SK-N-SH (cell line): Measurements from ENCODE around the gene SLC34A3. TPM values are rescaled to one million over a fixed set of nuclear protein-coding genes. Genes with fewer than 3 reads are reported as not detected.

ENCODE experiments used
- CTCF ChIA-PET: fragments of 300-600, 350-600 bp; formaldehyde crosslinking; extraction: SDS; loops from one replicate; lab custom pipeline; 2021; lab: Yijun Ruan, JAX
- POLR2A ChIA-PET: fragments of 350-600 bp; sonication (Branson Sonifier 250); formaldehyde crosslinking; extraction: SDS; loops from one replicate; lab custom pipeline; 2020; ENCODE audit warnings: antibody characterized with exemption, inconsistent platforms; lab: Yijun Ruan, JAX
- DNase-seq: peaks from one replicate; pipeline ENCODE4 v3.0.0; 2012
- H2AFZ ChIP-seq: fragments of 200-600 bp; sonication (generic); 2 replicates; pipeline ENCODE4 v1.8.1; 2016; ENCODE audit warnings: antibody characterized with exemption, mild to moderate bottlenecking, low read depth
- H3F3A ChIP-seq: fragments of 200-600 bp; sonication (generic); replicated peaks from 2 replicates; pipeline ENCODE3; 2016; ENCODE audit warnings: antibody characterized with exemption, mild to moderate bottlenecking; ENCODE audit not compliant: insufficient read depth
- H3K27ac ChIP-seq, 2 experiments: fragments of 200-500 bp in 1 of 2; fragments of 200-600 bp in 1 of 2; sonication (Bioruptor generic) in 1 of 2; sonication (generic), shearing (Covaris generic) in 1 of 2; 2 replicates each; pipeline versions ENCODE4 v1.5.1 to v1.6.1; 2014 to 2016; ENCODE audit warnings: low read depth in 2 of 2, inconsistent platforms in 1 of 2, low read length in 1 of 2, mild to moderate bottlenecking in 1 of 2, mixed read lengths in 1 of 2
- H3K27me3 ChIP-seq: fragments of 200-600 bp; sonication (generic), shearing (Covaris generic); 2 replicates; pipeline ENCODE4 v1.6.1; 2016; ENCODE audit warnings: mixed run types; ENCODE audit not compliant: insufficient read depth
- H3K36me3 ChIP-seq, 2 experiments: fragments of 200-500 bp in 1 of 2; fragments of 200-600 bp in 1 of 2; sonication (Bioruptor generic) in 1 of 2; sonication (generic) in 1 of 2; replicated peaks in 1 of 2; 2 replicates each; pipeline versions ENCODE3 to v1.5.1; 2014 to 2016; ENCODE audit warnings: low read length in 1 of 2, mild to moderate bottlenecking in 1 of 2; ENCODE audit not compliant: insufficient read depth in 2 of 2, control insufficient read depth in 1 of 2
- H3K4me1 ChIP-seq, 2 experiments: fragments of 200-500 bp in 1 of 2; fragments of 200-600 bp in 1 of 2; sonication (Bioruptor generic) in 1 of 2; sonication (generic), shearing (Covaris generic) in 1 of 2; 2 replicates each; pipeline versions ENCODE4 v1.5.1 to v1.6.1; 2014 to 2016; ENCODE audit warnings: low read depth in 1 of 2, low read length in 1 of 2, mixed run types in 1 of 2; ENCODE audit not compliant: insufficient read depth in 2 of 2, control insufficient read depth in 1 of 2
- H3K4me2 ChIP-seq: fragments of 200-600 bp; sonication (generic), shearing (Covaris generic); 2 replicates; pipeline ENCODE4 v1.6.1; 2017; ENCODE audit warnings: mixed run types
- H3K4me3 ChIP-seq, 2 experiments: fragments of 200-500 bp in 1 of 2; fragments of 200-600 bp in 1 of 2; sonication (Bioruptor generic) in 1 of 2; sonication (generic), shearing (Covaris generic) in 1 of 2; 2 replicates each; pipeline versions ENCODE4 v1.5.1 to v1.8.1; 2014 to 2016; ENCODE audit warnings: low read depth in 2 of 2, inconsistent platforms in 1 of 2, low read length in 1 of 2, mild to moderate bottlenecking in 1 of 2, mixed read lengths in 1 of 2, moderate library complexity in 1 of 2
- H3K79me2 ChIP-seq: fragments of 200-600 bp; sonication (generic); 2 replicates; pipeline ENCODE4 v1.8.1; 2017; ENCODE audit warnings: mild to moderate bottlenecking; ENCODE audit not compliant: insufficient read depth
- H3K9ac ChIP-seq: fragments of 200-600 bp; sonication (generic); 2 replicates; pipeline ENCODE4 v1.6.1; 2017; ENCODE audit warnings: mixed run types
- H3K9me2 ChIP-seq: fragments of 200-600 bp; sonication (generic); 2 replicates; pipeline ENCODE4 v1.6.1; 2017; ENCODE audit warnings: mixed run types
- H3K9me3 ChIP-seq: fragments of 200-600 bp; sonication (generic); 2 replicates; pipeline ENCODE4 v1.6.1; 2017; ENCODE audit warnings: mixed run types, mild to moderate bottlenecking, moderate library complexity
- H4K20me1 ChIP-seq: fragments of 200-600 bp; sonication (generic); 2 replicates; pipeline ENCODE4 v1.6.1; 2017; ENCODE audit warnings: mild to moderate bottlenecking, mixed run types; ENCODE audit not compliant: insufficient read depth
- ELF1 ChIP-seq: IDR thresholded peaks from 2 replicates; pipeline ENCODE4 v1.4.0; 2012
- EP300 ChIP-seq, 2 experiments: IDR thresholded peaks; 2 replicates each; pipeline versions ENCODE4 v1.4.0 to v1.6.1; 2012; ENCODE audit warnings: borderline replicate concordance in 1 of 2, low read depth in 1 of 2, low read length in 1 of 2
- FOSL2 ChIP-seq: IDR thresholded peaks from 2 replicates; pipeline ENCODE4 v1.4.0; 2012; ENCODE audit warnings: low read depth, mild to moderate bottlenecking, moderate library complexity, borderline replicate concordance
- FOXJ3 ChIP-seq: sonication (generic); formaldehyde crosslinking; IDR thresholded peaks from 2 replicates; pipeline ENCODE4 v1.5.1; 2020; ENCODE audit warnings: mild to moderate bottlenecking, missing genetic modification reagents
- FOXM1 ChIP-seq: IDR thresholded peaks from 2 replicates; pipeline ENCODE4 v1.4.0; 2012; ENCODE audit warnings: low read depth, mild to moderate bottlenecking
- GABPA ChIP-seq: IDR thresholded peaks from 2 replicates; pipeline ENCODE4 v1.4.0; 2012; ENCODE audit warnings: low read depth, mild to moderate bottlenecking
- GATA2 ChIP-seq: sonication (generic); formaldehyde crosslinking; IDR thresholded peaks from 2 replicates; pipeline ENCODE4 v1.5.0; 2020; ENCODE audit warnings: mild to moderate bottlenecking, missing genetic modification reagents
- JUND ChIP-seq: IDR thresholded peaks from 2 replicates; pipeline ENCODE4 v1.4.0; 2012
- MAX ChIP-seq: IDR thresholded peaks from 2 replicates; pipeline ENCODE4 v1.4.0; 2012; ENCODE audit warnings: low read depth
- MEF2A ChIP-seq: IDR thresholded peaks from 2 replicates; pipeline ENCODE4 v1.4.0; 2012; ENCODE audit warnings: low read depth, borderline replicate concordance
- MXI1 ChIP-seq: IDR thresholded peaks from 2 replicates; pipeline ENCODE4 v1.6.1; 2012; ENCODE audit warnings: mild to moderate bottlenecking, low read depth, low read length, improper control_type of control experiment
- PBX3 ChIP-seq: IDR thresholded peaks from 2 replicates; pipeline ENCODE4; 2012
- POLR2AphosphoS5 ChIP-seq: IDR thresholded peaks from 2 replicates; pipeline ENCODE4 v1.6.1; 2012; ENCODE audit warnings: low read depth, low read length
- RAD21 ChIP-seq: IDR thresholded peaks from 2 replicates; pipeline ENCODE4 v1.6.1; 2012; ENCODE audit warnings: mild to moderate bottlenecking, low read length
- RFX5 ChIP-seq: IDR thresholded peaks from 2 replicates; pipeline ENCODE4 v1.6.1; 2012; ENCODE audit warnings: mild to moderate bottlenecking, improper control_type of control experiment, low read length
- RXRA ChIP-seq: IDR thresholded peaks from 2 replicates; pipeline ENCODE4 v1.4.0; 2012; ENCODE audit warnings: low read depth, mild to moderate bottlenecking, borderline replicate concordance
- TEAD4 ChIP-seq: IDR thresholded peaks from 2 replicates; pipeline ENCODE4 v1.4.0; 2012; ENCODE audit warnings: mild to moderate bottlenecking, borderline replicate concordance; ENCODE audit not compliant: insufficient read depth
- USF2 ChIP-seq: fragments of 150-350 bp; IDR thresholded peaks from 2 replicates; pipeline ENCODE4 v1.6.1; 2017; ENCODE audit warnings: antibody characterized with exemption, low read length, low read depth, borderline replicate concordance
- WGBS: methylation state at CpG from one replicate; pipeline ENCODE4 v1.1.6; 2017; ENCODE audit warnings: low lambda C conversion rate; 5-methylcytosine and 5-hydroxymethylcytosine counted together
- polyA plus RNA-seq, 3 experiments: library from polyadenylated mRNA; depleted of rRNA; stranded (reverse); fragments of >200 nt; gene quantifications; 2 replicates each; pipeline ENCODE4 v1.2.3, GENCODE V29; 2012
- TF ChIP-seq, protein P1 (sequence below): fragments of 200-600 bp; sonication (generic); IDR thresholded peaks from 2 replicates; pipeline ENCODE4 v1.6.1; 2017; ENCODE audit warnings: antibody characterized with exemption, mild to moderate bottlenecking, moderate library complexity
- TF ChIP-seq, protein P2 (sequence below): IDR thresholded peaks from 2 replicates; pipeline ENCODE4 v1.4.0; 2012; ENCODE audit warnings: low read depth, borderline replicate concordance

The SLC34A3 gene
- polyA plus RNA-seq, 1 of the 3 experiments (the other 2 are of a cell fraction): not detected

- no peak for TF ChIP-seq FOXM1
Observed at GRCh38 chr9:137192859-137193258, 37.8 kb upstream of the SLC34A3 start (continued).

GRCh38 chr9:137193771-137194170 is 36.9 kb upstream of the SLC34A3 start:
- no peaks in the 10 kb centered on the region for H3K9me3 ChIP-seq
- ChIA-PET CTCF (interaction anchor here (1.2 to 3.1 kb wide), 3 partner anchors 20 to 43 kb away, joined by 5 to 11 read pairs (median 6); partner anchors contain the start of gene RNF224), POLR2A (no interaction called here)
- no CpG with 5 or more reads among the region's 14 CpGs for WGBS
- H3F3A ChIP-seq: peaks cover 14% of the 10 kb centered on the region
- H3K4me1 ChIP-seq: peaks cover 10 to 23% of the 10 kb centered on the region in 2 experiments
- no peak overlapping the region for H3K4me2 ChIP-seq
- no peaks in the 10 kb centered on the region for H3K9me2 ChIP-seq
- H3K9ac ChIP-seq: no peak overlapping the region
- DNase-seq: no peak
- H3K79me2 ChIP-seq: peaks cover 70% of the 10 kb centered on the region
- H4K20me1 ChIP-seq: peaks cover 66% of the 10 kb centered on the region
- no peak overlapping the region for H3K27ac ChIP-seq
- H3K4me3 ChIP-seq: no peak overlapping the region
- TF ChIP-seq MXI1: no peak
- TF ChIP-seq FOXJ3: no peak
- no peak for TF ChIP-seq MAX
- no peak for TF ChIP-seq FOSL2
- TF ChIP-seq PBX3: no peak
- TF ChIP-seq, protein P1, sequence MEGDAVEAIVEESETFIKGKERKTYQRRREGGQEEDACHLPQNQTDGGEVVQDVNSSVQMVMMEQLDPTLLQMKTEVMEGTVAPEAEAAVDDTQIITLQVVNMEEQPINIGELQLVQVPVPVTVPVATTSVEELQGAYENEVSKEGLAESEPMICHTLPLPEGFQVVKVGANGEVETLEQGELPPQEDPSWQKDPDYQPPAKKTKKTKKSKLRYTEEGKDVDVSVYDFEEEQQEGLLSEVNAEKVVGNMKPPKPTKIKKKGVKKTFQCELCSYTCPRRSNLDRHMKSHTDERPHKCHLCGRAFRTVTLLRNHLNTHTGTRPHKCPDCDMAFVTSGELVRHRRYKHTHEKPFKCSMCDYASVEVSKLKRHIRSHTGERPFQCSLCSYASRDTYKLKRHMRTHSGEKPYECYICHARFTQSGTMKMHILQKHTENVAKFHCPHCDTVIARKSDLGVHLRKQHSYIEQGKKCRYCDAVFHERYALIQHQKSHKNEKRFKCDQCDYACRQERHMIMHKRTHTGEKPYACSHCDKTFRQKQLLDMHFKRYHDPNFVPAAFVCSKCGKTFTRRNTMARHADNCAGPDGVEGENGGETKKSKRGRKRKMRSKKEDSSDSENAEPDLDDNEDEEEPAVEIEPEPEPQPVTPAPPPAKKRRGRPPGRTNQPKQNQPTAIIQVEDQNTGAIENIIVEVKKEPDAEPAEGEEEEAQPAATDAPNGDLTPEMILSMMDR: no peak
- TF ChIP-seq RFX5: no peak
- TF ChIP-seq TEAD4: no peak
- no peak for TF ChIP-seq RAD21
- TF ChIP-seq EP300 (IDR thresholded peaks at IDR 0.05; ENCODE audit: borderline replicate concordance in 1 of 2, low read depth in 1 of 2, low read length in 1 of 2): no peak
- no peak for TF ChIP-seq POLR2AphosphoS5
- TF ChIP-seq GATA2: no peak
- TF ChIP-seq GABPA: no peak
- TF ChIP-seq USF2: no peak
- TF ChIP-seq JUND: no peak
- no peak for TF ChIP-seq MEF2A
- no peak for TF ChIP-seq RXRA
- no peak for TF ChIP-seq ELF1
- TF ChIP-seq, protein P2, sequence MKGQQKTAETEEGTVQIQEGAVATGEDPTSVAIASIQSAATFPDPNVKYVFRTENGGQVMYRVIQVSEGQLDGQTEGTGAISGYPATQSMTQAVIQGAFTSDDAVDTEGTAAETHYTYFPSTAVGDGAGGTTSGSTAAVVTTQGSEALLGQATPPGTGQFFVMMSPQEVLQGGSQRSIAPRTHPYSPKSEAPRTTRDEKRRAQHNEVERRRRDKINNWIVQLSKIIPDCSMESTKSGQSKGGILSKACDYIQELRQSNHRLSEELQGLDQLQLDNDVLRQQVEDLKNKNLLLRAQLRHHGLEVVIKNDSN: no peak
- TF ChIP-seq FOXM1: no peak
- no peak overlapping the region for H2AFZ ChIP-seq
- H3K27me3 ChIP-seq: no peaks in the 10 kb centered on the region
- peaks cover 3 to 21% of the 10 kb centered on the region in 2 experiments for H3K36me3 ChIP-seq
